Astrocyte (in vitro differentiated cells and primary cell): Measurements from ENCODE around the gene EDN2.

Experiments used
- EZH2 ChIP-seq: IDR thresholded peaks from 2 replicates; pipeline ENCODE4 v1.6.1; 2012; ENCODE audit warnings: mild to moderate bottlenecking, low read length, inconsistent platforms; ENCODE audit not compliant: insufficient read depth
- TF ChIP-seq, protein P1 (sequence below): IDR thresholded peaks from 2 replicates; pipeline ENCODE4 v1.5.1; 2011; ENCODE audit warnings: low read depth, mild to moderate bottlenecking, inconsistent platforms, low read length, moderate library complexity; ENCODE audit not compliant: insufficient read depth

DNA sequence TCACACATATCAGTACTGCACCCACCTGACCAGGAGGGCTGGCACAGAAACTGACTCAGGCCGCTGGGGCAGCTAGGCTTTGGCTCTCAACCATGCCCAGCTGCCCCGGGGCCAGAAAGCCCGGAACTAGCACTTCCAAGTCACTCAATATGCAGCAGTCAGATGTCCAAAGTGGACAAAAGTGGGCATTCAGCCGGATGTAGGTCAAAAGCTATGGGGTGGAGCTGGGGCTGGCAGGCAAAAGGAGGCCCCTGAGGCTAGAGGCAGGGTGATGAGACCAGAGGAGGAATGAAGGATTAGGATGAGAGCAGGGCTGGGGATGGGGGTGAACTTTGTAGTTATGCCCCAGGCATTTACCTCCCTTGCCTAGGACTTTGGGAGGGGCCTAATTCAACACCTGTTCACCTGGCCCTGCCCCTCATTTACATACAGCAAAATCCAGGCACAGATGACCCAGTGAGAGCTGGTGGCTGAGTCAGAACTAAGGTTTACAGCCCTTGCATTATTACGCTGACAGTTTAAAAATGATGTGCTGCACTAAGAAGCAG lies 30.7 kb upstream of the EDN2 start:
- TF ChIP-seq, protein P1, sequence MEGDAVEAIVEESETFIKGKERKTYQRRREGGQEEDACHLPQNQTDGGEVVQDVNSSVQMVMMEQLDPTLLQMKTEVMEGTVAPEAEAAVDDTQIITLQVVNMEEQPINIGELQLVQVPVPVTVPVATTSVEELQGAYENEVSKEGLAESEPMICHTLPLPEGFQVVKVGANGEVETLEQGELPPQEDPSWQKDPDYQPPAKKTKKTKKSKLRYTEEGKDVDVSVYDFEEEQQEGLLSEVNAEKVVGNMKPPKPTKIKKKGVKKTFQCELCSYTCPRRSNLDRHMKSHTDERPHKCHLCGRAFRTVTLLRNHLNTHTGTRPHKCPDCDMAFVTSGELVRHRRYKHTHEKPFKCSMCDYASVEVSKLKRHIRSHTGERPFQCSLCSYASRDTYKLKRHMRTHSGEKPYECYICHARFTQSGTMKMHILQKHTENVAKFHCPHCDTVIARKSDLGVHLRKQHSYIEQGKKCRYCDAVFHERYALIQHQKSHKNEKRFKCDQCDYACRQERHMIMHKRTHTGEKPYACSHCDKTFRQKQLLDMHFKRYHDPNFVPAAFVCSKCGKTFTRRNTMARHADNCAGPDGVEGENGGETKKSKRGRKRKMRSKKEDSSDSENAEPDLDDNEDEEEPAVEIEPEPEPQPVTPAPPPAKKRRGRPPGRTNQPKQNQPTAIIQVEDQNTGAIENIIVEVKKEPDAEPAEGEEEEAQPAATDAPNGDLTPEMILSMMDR: no peak
- TF ChIP-seq EZH2: no peak
